H9 (cell line): Measurements from ENCODE around the gene ZNF677. TPM values are rescaled to one million over a fixed set of nuclear protein-coding genes. Genes with fewer than 3 reads are reported as not detected.

Source experiments
- DNase-seq: peaks from one replicate; pipeline ENCODE4 v3.0.0-alpha.2; 2017
- H2AFZ ChIP-seq: one replicate; pipeline ENCODE4 v1.6.1; 2013; ENCODE audit warnings: mild to moderate bottlenecking, low read length, control low read depth, moderate library complexity
- H2AK5ac ChIP-seq: 2 replicates; pipeline ENCODE4 v1.6.1; 2013; ENCODE audit warnings: low read length, control low read depth, mixed read lengths; ENCODE audit not compliant: insufficient read length
- H2BK120ac ChIP-seq: one replicate; pipeline ENCODE4 v1.6.1; 2013; ENCODE audit warnings: low read depth, mild to moderate bottlenecking, low read length, control low read depth, inconsistent platforms; ENCODE audit not compliant: poor library complexity, severe bottlenecking
- H2BK12ac ChIP-seq: 2 replicates; pipeline ENCODE4 v1.6.1; 2013; ENCODE audit warnings: low read length, control low read depth, mixed read lengths, low read depth; ENCODE audit not compliant: insufficient read length
- H2BK15ac ChIP-seq: 2 replicates; pipeline ENCODE4 v1.6.1; 2013; ENCODE audit warnings: low read depth, low read length, control low read depth
- H2BK20ac ChIP-seq: one replicate; pipeline ENCODE4 v1.6.1; 2013; ENCODE audit warnings: low read depth, mild to moderate bottlenecking, low read length, control low read depth, inconsistent platforms; ENCODE audit not compliant: poor library complexity, severe bottlenecking
- H2BK5ac ChIP-seq: 2 replicates; pipeline ENCODE4 v1.6.1; 2013; ENCODE audit warnings: low read length, control low read depth, mixed read lengths; ENCODE audit not compliant: insufficient read length
- H3K14ac ChIP-seq: 2 replicates; pipeline ENCODE4 v1.6.1; 2013; ENCODE audit warnings: low read length, control low read depth; ENCODE audit not compliant: insufficient read depth
- H3K18ac ChIP-seq: 2 replicates; pipeline ENCODE4 v1.6.1; 2013; ENCODE audit warnings: low read depth, mild to moderate bottlenecking, mixed read lengths, low read length, control low read depth; ENCODE audit not compliant: insufficient read length
- H3K23ac ChIP-seq: 2 replicates; pipeline ENCODE4 v1.6.1; 2013; ENCODE audit warnings: low read length, control low read depth, mixed read lengths, low read depth; ENCODE audit not compliant: insufficient read length
- H3K23me2 ChIP-seq: 2 replicates; pipeline ENCODE4 v1.6.1; 2013; ENCODE audit warnings: low read depth, mild to moderate bottlenecking, mixed read lengths, low read length, control low read depth; ENCODE audit not compliant: insufficient read length, poor library complexity, severe bottlenecking
- H3K27ac ChIP-seq: 2 replicates; pipeline ENCODE4 v1.5.1; 2013; ENCODE audit warnings: low read length, control low read depth, mixed read lengths, low read depth; ENCODE audit not compliant: insufficient read length
- H3K27me3 ChIP-seq: 2 replicates; pipeline ENCODE4 v1.6.1; 2013; ENCODE audit warnings: low read length, control low read depth, inconsistent platforms; ENCODE audit not compliant: insufficient read depth
- H3K4ac ChIP-seq: 2 replicates; pipeline ENCODE4 v1.6.1; 2013; ENCODE audit warnings: low read depth, mild to moderate bottlenecking, control low read depth, inconsistent platforms, low read length, moderate library complexity
- H3K4me1 ChIP-seq: 2 replicates; pipeline ENCODE4 v1.6.1; 2013; ENCODE audit warnings: low read length, control low read depth, inconsistent platforms; ENCODE audit not compliant: insufficient read depth
- H3K4me2 ChIP-seq: 2 replicates; pipeline ENCODE4 v1.6.1; 2013; ENCODE audit warnings: low read length, control low read depth, mixed read lengths; ENCODE audit not compliant: insufficient read length, insufficient read depth
- H3K56ac ChIP-seq: 2 replicates; pipeline ENCODE4 v1.6.1; 2013; ENCODE audit warnings: low read depth, mild to moderate bottlenecking, mixed read lengths, low read length, control low read depth; ENCODE audit not compliant: insufficient read length
- H3K79me1 ChIP-seq: 2 replicates; pipeline ENCODE4 v1.6.1; 2013; ENCODE audit warnings: low read depth, mild to moderate bottlenecking, moderate library complexity, low read length, control low read depth, inconsistent platforms; ENCODE audit not compliant: insufficient read depth, poor library complexity, severe bottlenecking
- H3K79me2 ChIP-seq: 2 replicates; pipeline ENCODE4 v1.6.1; 2013; ENCODE audit warnings: low read length, control low read depth, inconsistent platforms; ENCODE audit not compliant: insufficient read depth
- H3K9ac ChIP-seq: 2 replicates; pipeline ENCODE4 v1.6.1; 2013; ENCODE audit warnings: low read length, control low read depth, mixed read lengths; ENCODE audit not compliant: insufficient read length; ENCODE audit errors: extremely low read depth
- H3K9me3 ChIP-seq: one replicate; pipeline ENCODE4 v1.6.1; 2013; ENCODE audit warnings: low read depth, low read length, inconsistent platforms; ENCODE audit not compliant: control insufficient read depth
- H3T11ph ChIP-seq: one replicate; pipeline ENCODE4 v1.6.1; 2013; ENCODE audit warnings: mild to moderate bottlenecking, low read length, control low read depth, inconsistent platforms
- H4K20me1 ChIP-seq: one replicate; pipeline ENCODE4 v1.6.1; 2013; ENCODE audit not compliant: control insufficient read depth, insufficient read length, insufficient read depth
- H4K5ac ChIP-seq: 2 replicates; pipeline ENCODE4 v1.6.1; 2013; ENCODE audit warnings: low read depth, mild to moderate bottlenecking, mixed read lengths, low read length, control low read depth; ENCODE audit not compliant: insufficient read length
- H4K8ac ChIP-seq: replicated peaks from 2 replicates; pipeline ENCODE4 v1.6.1; 2013; ENCODE audit warnings: low read length, control low read depth, mixed read lengths, low read depth; ENCODE audit not compliant: insufficient read length
- H4K91ac ChIP-seq: 2 replicates; pipeline ENCODE4 v1.6.1; 2013; ENCODE audit warnings: low read depth, mild to moderate bottlenecking, moderate library complexity, mixed read lengths, low read length, control low read depth; ENCODE audit not compliant: insufficient read length
- H3K27ac Mint-ChIP-seq, 3 experiments: 2 replicates in 2 of 3; 3 replicates in 1 of 3; pipeline ENCODE4 v1.8.0; 2020 to 2021; ENCODE audit warnings: mixed read lengths in 3 of 3, mild to moderate bottlenecking in 1 of 3, moderate library complexity in 1 of 3
- H3K27me3 Mint-ChIP-seq: 2 replicates; pipeline ENCODE4 v1.8.0; 2021; ENCODE audit warnings: low read depth, mild to moderate bottlenecking, moderate library complexity, mixed read lengths
- H3K36me3 Mint-ChIP-seq, 3 experiments: 2 replicates in 2 of 3; 3 replicates in 1 of 3; pipeline ENCODE4 v1.8.0; 2020 to 2021; ENCODE audit warnings: low read depth in 3 of 3, mixed read lengths in 3 of 3; ENCODE audit not compliant: insufficient read depth in 1 of 3
- H3K4me1 Mint-ChIP-seq, 2 experiments: 2 replicates each; pipeline ENCODE4 v1.8.0; 2020; ENCODE audit warnings: mixed read lengths in 2 of 2
- H3K4me3 Mint-ChIP-seq, 2 experiments: 2 replicates in 1 of 2; 3 replicates in 1 of 2; pipeline ENCODE4 v1.8.0; 2020 to 2021; ENCODE audit warnings: mild to moderate bottlenecking in 2 of 2, mixed read lengths in 2 of 2, moderate library complexity in 1 of 2
- H3K9me3 Mint-ChIP-seq, 2 experiments: 2 replicates in 1 of 2; 3 replicates in 1 of 2; pipeline ENCODE4 v1.8.0; 2020; ENCODE audit warnings: mild to moderate bottlenecking in 2 of 2, mixed read lengths in 2 of 2, moderate library complexity in 1 of 2
- CTCF ChIP-seq: fragments of 200-600 bp; sonication (generic); conservative IDR thresholded peaks from 3 replicates; pipeline ENCODE4 v1.8.0; 2021; ENCODE audit warnings: antibody characterized with exemption, mild to moderate bottlenecking
- WGBS: extraction: QIAGEN DNeasy Blood & Tissue Kit; methylation state at CpG from one replicate; pipeline ENCODE4 v1.1.7; 2013; ENCODE audit warnings: missing lambda C conversion rate, low lambda C conversion rate, mixed read lengths; ENCODE audit not compliant: insufficient read length; ENCODE audit errors: extremely low coverage; 5-methylcytosine and 5-hydroxymethylcytosine counted together
- total RNA-seq: library from RNA; stranded (reverse); gene quantifications from 2 replicates; pipeline ENCODE4 v1.2.1, GENCODE V29; 2021

The ZNF677 gene
- total RNA-seq, 1 experiment from 2014 or later, result 39.3 TPM

- Histone ChIP-seq H3K23me2 (peaks cover 14% of the 10 kb centered on the region), H4K20me1 (no peaks in the 10 kb centered on the region), H3K79me1 (peaks cover 5% of the 10 kb centered on the region), H3K4me1 (no peaks in the 10 kb centered on the region), H3K4ac (no peak overlapping the region), H3K23ac (no peak overlapping the region), H3T11ph (no peak overlapping the region), H3K56ac (no peak overlapping the region), H3K4me2 (no peak overlapping the region), H3K27ac (no peak overlapping the region), H2AFZ (no peak overlapping the region), H3K14ac (no peak overlapping the region), H3K79me2 (no peaks in the 10 kb centered on the region), H4K8ac (no peak overlapping the region), H3K9me3 (no peaks in the 10 kb centered on the region), H2BK12ac (no peak overlapping the region), H2BK120ac (no peak overlapping the region), H2AK5ac (no peak overlapping the region), H3K18ac (no peak overlapping the region), H4K91ac (no peak overlapping the region), H2BK15ac (no peak overlapping the region), H4K5ac (no peak overlapping the region), H3K9ac (no peak overlapping the region), H3K27me3 (no peaks in the 10 kb centered on the region), H2BK5ac (no peak overlapping the region), H2BK20ac (no peak overlapping the region)
- Mint-ChIP-seq H3K27me3 (peaks cover 11% of the 10 kb centered on the region), H3K4me3 (no peak overlapping the region), H3K36me3 (peaks cover 15 to 23% (median 17%) of the 10 kb centered on the region in 3 experiments), H3K9me3 (peaks cover 4 to 9% of the 10 kb centered on the region in 2 experiments; a peak in 3 of 5 replicates), H3K4me1 (peaks cover 15% of the 10 kb centered on the region in 2 experiments), H3K27ac (no peak overlapping the region)
- no peak for DNase-seq
- WGBS, result no CpG with 5 or more reads among the region's 3 CpGs
- no peak for TF ChIP-seq CTCF
These were observed 64.4 kb downstream of the ZNF677 start for GRCh38 chr19:53190253-53190652.
